Ovary (tissue), 3 donors: ENCODE data around the gene PIK3R5.

Source experiments
- EP300 ChIP-seq: sonication (generic); formaldehyde crosslinking; IDR thresholded peaks from one replicate; pipeline ENCODE4 v1.6.1; 2017; ENCODE audit warnings: antibody characterized with exemption
- TF ChIP-seq, protein P1 (sequence below), 3 donors: fragments of 450-650 bp in 2 of 3; fragments of 200-600 bp in 1 of 3; IDR thresholded peaks; one replicate each; pipeline versions ENCODE4 v1.5.1 to v1.8.0; 2016 to 2022; ENCODE audit warnings: antibody characterized with exemption in 3 of 3, mild to moderate bottlenecking in 1 of 3
- donor health status: DM: no; HTN: no; CAD: no.

GRCh38 chr17:8968503-8968902, 3.0 kb upstream of the PIK3R5 start:
- TF ChIP-seq, protein P1, sequence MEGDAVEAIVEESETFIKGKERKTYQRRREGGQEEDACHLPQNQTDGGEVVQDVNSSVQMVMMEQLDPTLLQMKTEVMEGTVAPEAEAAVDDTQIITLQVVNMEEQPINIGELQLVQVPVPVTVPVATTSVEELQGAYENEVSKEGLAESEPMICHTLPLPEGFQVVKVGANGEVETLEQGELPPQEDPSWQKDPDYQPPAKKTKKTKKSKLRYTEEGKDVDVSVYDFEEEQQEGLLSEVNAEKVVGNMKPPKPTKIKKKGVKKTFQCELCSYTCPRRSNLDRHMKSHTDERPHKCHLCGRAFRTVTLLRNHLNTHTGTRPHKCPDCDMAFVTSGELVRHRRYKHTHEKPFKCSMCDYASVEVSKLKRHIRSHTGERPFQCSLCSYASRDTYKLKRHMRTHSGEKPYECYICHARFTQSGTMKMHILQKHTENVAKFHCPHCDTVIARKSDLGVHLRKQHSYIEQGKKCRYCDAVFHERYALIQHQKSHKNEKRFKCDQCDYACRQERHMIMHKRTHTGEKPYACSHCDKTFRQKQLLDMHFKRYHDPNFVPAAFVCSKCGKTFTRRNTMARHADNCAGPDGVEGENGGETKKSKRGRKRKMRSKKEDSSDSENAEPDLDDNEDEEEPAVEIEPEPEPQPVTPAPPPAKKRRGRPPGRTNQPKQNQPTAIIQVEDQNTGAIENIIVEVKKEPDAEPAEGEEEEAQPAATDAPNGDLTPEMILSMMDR (IDR thresholded peaks at IDR 0.05), result no peak
- TF ChIP-seq EP300, result no peak
